ENCODE data around the gene COPS7A. TPM values are rescaled to one million over a fixed set of nuclear protein-coding genes. Genes with fewer than 3 reads are reported as not detected.
"Not testable (repeated sequence)": the region's sequence is repeated elsewhere in the genome, so short reads cannot be mapped to it uniquely, and the experiment has no call there.

COPS7A gene
- polyA plus RNA-seq, 6 donors from 2014 or later, result 26.4 to 43.9 (median 34.4) TPM

- ATAC-seq (ENCODE audit: low read depth in 2 of 2) (peak; percentile 90), DNase-seq (peak; percentile 72)
- H3K4me1 Mint-ChIP-seq, result peaks cover 67 to 74% (median 70%) of the 10 kb centered on the region in 3 donors
- no peaks in the 10 kb centered on the region for H3K9me3 Mint-ChIP-seq
- peak overlapping the region; percentile 24 to 95 (median 82) for H3K27ac Mint-ChIP-seq
- peak overlapping the region; percentile 29 to 88 (median 58) for H3K4me3 Mint-ChIP-seq
- H3K27me3 Mint-ChIP-seq, result peaks cover 5 to 11% (median 8%) of the 10 kb centered on the region in 3 donors
- peaks cover 0 to 7% of the 10 kb centered on the region in 2 donors for H3K36me3 Mint-ChIP-seq
These were observed 26.9 kb upstream of the COPS7A start for GRCh38 chr12:6696690-6697583.

DNA sequence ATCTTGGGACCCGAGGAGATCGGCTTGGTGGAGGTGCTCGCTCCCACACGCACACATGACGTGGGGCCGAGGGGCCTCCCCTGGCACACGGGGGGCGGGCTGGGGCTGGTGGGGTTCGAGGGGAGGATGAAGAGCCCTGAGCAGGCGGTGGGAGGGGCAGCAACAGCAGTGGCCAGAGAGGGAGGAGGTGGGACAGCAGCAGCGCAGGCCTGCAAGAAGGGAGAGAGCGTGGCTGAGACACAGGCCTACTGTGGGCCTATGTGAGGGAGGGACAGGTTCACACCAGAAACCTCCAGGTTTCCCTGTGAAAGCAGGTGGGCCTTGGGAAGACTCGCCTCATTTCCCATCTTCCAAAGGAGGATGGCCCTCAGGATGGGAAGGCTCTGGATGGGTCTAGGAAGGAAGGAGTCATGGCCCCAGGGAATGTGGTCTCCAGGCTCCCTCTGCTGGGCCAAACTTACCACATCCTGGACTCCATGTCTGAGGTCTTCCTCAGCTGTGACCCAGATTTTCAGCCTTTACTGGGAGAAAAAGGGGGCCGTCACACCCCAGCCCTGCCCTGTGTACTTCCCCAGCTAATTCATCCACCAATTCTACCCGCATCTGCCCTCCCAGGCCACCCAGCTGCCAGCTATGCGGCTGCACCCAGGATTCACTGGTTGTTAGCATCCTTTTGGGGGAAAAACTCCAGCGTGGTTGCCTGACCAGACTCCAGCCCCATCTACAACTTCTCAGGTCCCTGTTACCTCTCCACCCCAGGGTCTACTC, 26.1 kb upstream of the COPS7A start:
- no peak for ATAC-seq (ENCODE audit: low read depth in 2 of 2)
- H3K27ac Mint-ChIP-seq, result peak overlapping the region in 5 of 6 donors; percentile 24 to 90 (median 60)
- H3K36me3 Mint-ChIP-seq, result peaks cover 0 to 15% of the 10 kb centered on the region in 2 donors
- peaks cover 70 to 72% (median 72%) of the 10 kb centered on the region in 3 donors for H3K4me1 Mint-ChIP-seq
- peak overlapping the region in 7 of 8 donors; percentile 45 to 88 (median 66) for H3K4me3 Mint-ChIP-seq
- peaks cover 11 to 19% (median 16%) of the 10 kb centered on the region in 3 donors for H3K27me3 Mint-ChIP-seq
- no peaks in the 10 kb centered on the region for H3K9me3 Mint-ChIP-seq
- no peak for DNase-seq

GRCh38 chr12:6698352-6699046, 25.3 kb upstream of the COPS7A start:
- Mint-ChIP-seq H3K27me3 (peaks cover 18 to 27% (median 23%) of the 10 kb centered on the region in 3 donors), H3K4me1 (peaks cover 71 to 72% (median 71%) of the 10 kb centered on the region in 3 donors), H3K27ac (peak overlapping the region in 4 of 6 donors; percentile 13 to 86 (median 45)), H3K4me3 (peak overlapping the region in 7 of 8 donors; percentile 62 to 88 (median 79)), H3K9me3 (no peaks in the 10 kb centered on the region), H3K36me3 (peaks cover 0 to 16% of the 10 kb centered on the region in 2 donors)
- DNase-seq, result no peak
- ATAC-seq (ENCODE audit: low read depth in 2 of 2), result no peak

GRCh38 chr12:6699259-6699988, 24.4 kb upstream of the COPS7A start:
- peak overlapping the region in 5 of 6 donors; percentile 38 to 88 (median 82) for H3K27ac Mint-ChIP-seq
- peak overlapping the region; percentile 62 to 88 (median 80) for H3K4me3 Mint-ChIP-seq
- peaks cover 0 to 16% of the 10 kb centered on the region in 2 donors for H3K36me3 Mint-ChIP-seq
- peaks cover 63 to 67% (median 63%) of the 10 kb centered on the region in 3 donors for H3K4me1 Mint-ChIP-seq
- DNase-seq (no peak), ATAC-seq (ENCODE audit: low read depth in 2 of 2) (no peak)
- peaks cover 24 to 36% (median 33%) of the 10 kb centered on the region in 3 donors for H3K27me3 Mint-ChIP-seq
- H3K9me3 Mint-ChIP-seq, result no peaks in the 10 kb centered on the region

DNA sequence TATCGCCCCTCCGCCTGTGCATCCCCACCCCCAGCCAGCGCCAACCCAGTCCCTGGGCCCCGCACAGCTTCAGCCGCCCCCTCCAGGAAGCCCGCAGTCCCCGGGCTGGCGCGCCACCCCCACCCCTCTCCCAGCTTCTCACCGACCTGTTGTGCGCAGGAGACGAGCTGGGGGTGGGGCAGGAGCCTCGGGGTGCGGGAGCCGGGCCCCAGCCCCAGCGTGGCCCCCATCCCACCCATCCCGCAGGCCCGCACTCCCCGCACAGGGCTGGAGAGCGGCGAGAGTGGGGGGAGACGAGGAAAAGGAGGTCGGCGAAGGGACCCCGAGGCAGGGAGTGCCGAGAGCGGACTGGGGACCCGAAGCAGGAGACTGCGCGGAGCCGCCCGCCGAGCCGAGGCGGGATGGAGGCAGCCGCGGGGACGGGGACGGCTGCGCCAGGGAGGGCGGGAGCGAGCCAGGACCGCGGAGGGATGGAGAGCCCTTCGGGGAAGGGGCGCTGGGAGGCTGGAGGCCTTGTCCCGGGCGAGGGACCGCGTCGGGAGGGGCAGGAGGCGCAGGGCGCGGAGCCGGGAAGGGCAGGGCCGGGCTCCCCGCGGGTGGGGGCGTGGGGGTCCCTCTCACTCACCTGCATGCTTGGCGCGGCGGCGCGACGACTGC, 23.7 kb upstream of the COPS7A start:
- no peaks in the 10 kb centered on the region for H3K9me3 Mint-ChIP-seq
- peaks cover 60 to 61% (median 60%) of the 10 kb centered on the region in 3 donors for H3K4me1 Mint-ChIP-seq
- peak overlapping the region in 3 of 6 donors; percentile 24 to 88 (median 38) for H3K27ac Mint-ChIP-seq
- peaks cover 0 to 16% of the 10 kb centered on the region in 2 donors for H3K36me3 Mint-ChIP-seq
- DNase-seq (no peak), ATAC-seq (ENCODE audit: low read depth in 2 of 2) (peak in 1 of 2 donors; percentile 5)
- peaks cover 29 to 43% (median 39%) of the 10 kb centered on the region in 3 donors for H3K27me3 Mint-ChIP-seq
- peak overlapping the region; percentile 62 to 88 (median 80) for H3K4me3 Mint-ChIP-seq

DNA sequence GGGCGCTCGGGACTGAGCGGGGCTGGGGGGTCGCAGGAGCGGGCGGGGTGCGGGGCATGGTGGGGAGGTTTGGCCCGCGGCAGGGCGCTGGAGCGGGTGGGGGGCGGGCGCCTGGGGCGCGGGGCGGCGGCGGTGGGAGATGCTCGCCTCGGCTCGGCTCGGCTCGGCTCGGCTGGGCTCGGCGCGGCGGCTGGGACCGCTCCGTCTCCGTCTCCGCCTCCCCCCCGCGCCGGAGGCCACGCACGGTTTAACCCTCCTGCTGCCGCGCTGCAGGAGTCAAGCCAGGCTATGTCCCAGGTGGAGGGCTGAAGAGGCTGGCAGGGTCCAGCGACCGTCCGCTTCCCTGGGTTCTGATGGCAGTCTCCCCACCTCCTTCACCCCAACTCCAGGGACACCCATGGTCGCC, 23.2 kb upstream of the COPS7A start, which contains the start of gene PIANP:
TSS of gene PIANP (minus strand) at position 170 of the 406 bp plus-strand sequence. CDS start 2,754 bp downstream, outside the sequence.
- DNase-seq (peak; percentile 58), ATAC-seq (ENCODE audit: low read depth in 2 of 2) (peak; percentile 53 to 60)
- peak within 1 kb of the TSS; percentile 66 to 91 (median 84) for H3K4me3 Mint-ChIP-seq
- H3K27ac Mint-ChIP-seq, result peak within 1 kb of the TSS; percentile 24 to 91 (median 74)
- peaks cover 32 to 48% (median 45%) of the 10 kb centered on the region in 3 donors for H3K27me3 Mint-ChIP-seq
- H3K36me3 Mint-ChIP-seq, result peaks cover 0 to 16% of the 10 kb centered on the region in 2 donors
- peaks cover 54 to 58% (median 57%) of the 10 kb centered on the region in 3 donors for H3K4me1 Mint-ChIP-seq
- no peaks in the 10 kb centered on the region for H3K9me3 Mint-ChIP-seq

DNA sequence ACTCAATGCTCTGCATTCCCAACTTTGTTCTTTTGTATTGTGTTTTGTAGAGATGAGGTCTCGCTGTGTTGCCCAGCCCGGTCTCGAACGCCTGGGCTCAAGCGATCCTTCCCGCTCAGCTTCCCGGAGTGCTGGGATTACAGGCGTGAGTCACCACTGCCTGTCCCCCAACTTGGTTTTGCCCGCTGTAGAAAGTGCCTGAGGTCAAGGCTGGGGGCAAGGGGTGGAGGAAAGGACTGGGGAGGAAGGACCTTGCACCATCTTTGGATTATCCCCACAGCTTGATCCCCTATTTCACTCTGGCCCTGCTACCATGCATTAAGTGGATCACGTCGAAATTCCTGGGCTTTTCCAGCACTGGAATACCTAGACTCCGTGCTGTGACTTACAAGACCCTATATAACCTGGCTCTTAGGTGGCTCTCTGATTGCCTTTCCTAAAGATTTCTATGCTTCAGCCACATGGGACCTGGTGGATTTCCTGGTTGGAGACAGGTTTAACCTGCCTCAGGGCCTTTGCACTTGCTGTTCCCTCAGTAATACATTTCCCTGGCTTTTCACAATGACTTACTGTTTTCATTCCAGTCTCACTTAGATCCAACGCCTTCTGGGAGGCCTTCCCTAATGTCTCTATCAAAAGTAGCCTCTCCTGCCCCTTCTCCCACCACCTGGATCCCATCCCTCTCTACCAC, 22.6 kb upstream of the COPS7A start:
- peaks cover 0 to 16% of the 10 kb centered on the region in 2 donors for H3K36me3 Mint-ChIP-seq
- ATAC-seq (ENCODE audit: low read depth in 2 of 2) (no peak), DNase-seq (no peak)
- H3K4me1 Mint-ChIP-seq, result peaks cover 49 to 52% (median 51%) of the 10 kb centered on the region in 3 donors
- peak overlapping the region in 4 of 6 donors; percentile 27 to 91 (median 74) for H3K27ac Mint-ChIP-seq
- no peaks in the 10 kb centered on the region for H3K9me3 Mint-ChIP-seq
- H3K27me3 Mint-ChIP-seq, result peaks cover 32 to 49% (median 45%) of the 10 kb centered on the region in 3 donors
- peak overlapping the region; percentile 64 to 91 (median 82) for H3K4me3 Mint-ChIP-seq

- Mint-ChIP-seq H3K36me3 (peaks cover 0 to 16% of the 10 kb centered on the region in 2 donors), H3K4me3 (peak overlapping the region in 5 of 8 donors; percentile 2 to 70 (median 61)), H3K27me3 (peaks cover 32 to 59% (median 45%) of the 10 kb centered on the region in 3 donors), H3K4me1 (peaks cover 26 to 28% (median 28%) of the 10 kb centered on the region in 3 donors), H3K9me3 (no peaks in the 10 kb centered on the region), H3K27ac (no peak overlapping the region)
- no peak for DNase-seq
- no peak for ATAC-seq (ENCODE audit: low read depth in 2 of 2)
These were observed 20.2 kb upstream of the COPS7A start for GRCh38 chr12:6703631-6704030.

GRCh38 chr12:6708351-6708750, 15.5 kb upstream of the COPS7A start:
- H3K4me3 Mint-ChIP-seq; DNase-seq; H3K27ac Mint-ChIP-seq; ATAC-seq (ENCODE audit: low read depth in 2 of 2); H3K36me3 Mint-ChIP-seq; H3K9me3 Mint-ChIP-seq: not testable (repeated sequence)
- Mint-ChIP-seq H3K4me1 (peaks cover 4 to 10% (median 8%) of the 10 kb centered on the region in 3 donors), H3K27me3 (peaks cover 28 to 51% (median 32%) of the 10 kb centered on the region in 3 donors)

GRCh38 chr12:6708960-6709394, 14.9 kb upstream of the COPS7A start:
- peaks cover 23 to 45% (median 25%) of the 10 kb centered on the region in 3 donors for H3K27me3 Mint-ChIP-seq
- H3K4me3 Mint-ChIP-seq, result peak overlapping the region in 2 of 8 donors; percentile 45 to 53
- no peaks in the 10 kb centered on the region for H3K9me3 Mint-ChIP-seq
- H3K27ac Mint-ChIP-seq, result peak overlapping the region in 1 of 6 donors; percentile 13
- DNase-seq (no peak), ATAC-seq (ENCODE audit: low read depth in 2 of 2) (no peak)
- H3K4me1 Mint-ChIP-seq, result peaks cover 0 to 8% (median 7%) of the 10 kb centered on the region in 3 donors
- H3K36me3 Mint-ChIP-seq, result peaks cover 0 to 5% of the 10 kb centered on the region in 2 donors

Data from naive B cell (primary cell).